ENCODE data around the gene NFATC1. TPM values are rescaled to one million over a fixed set of nuclear protein-coding genes. Genes with fewer than 3 reads are reported as not detected.
"Not testable (repeated sequence)": the region's sequence is repeated elsewhere in the genome, so short reads cannot be mapped to it uniquely, and the experiment has no call there.

The NFATC1 gene
- total RNA-seq, 1 donor from 2014 or later: 103 TPM

DNA sequence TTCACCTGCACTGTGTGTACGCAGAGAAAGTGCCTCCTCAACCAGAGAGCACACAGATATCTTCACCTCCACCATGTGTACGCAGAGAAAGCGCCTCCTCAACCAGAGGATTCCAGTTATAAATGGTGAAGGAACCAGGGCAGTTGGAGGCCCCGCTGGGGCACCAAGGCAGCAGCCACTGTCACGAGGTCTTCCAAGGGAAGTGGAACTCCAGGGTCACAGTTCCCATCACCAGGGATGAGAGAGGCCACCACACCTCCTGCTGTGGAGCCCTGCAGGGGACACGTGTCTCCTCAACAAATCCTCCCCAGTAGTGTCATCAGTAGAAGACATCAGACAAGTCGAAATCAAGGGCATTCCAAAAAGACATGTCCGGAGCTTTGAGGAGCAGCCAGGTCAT lies 28.2 kb upstream of the NFATC1 start:
- Mint-ChIP-seq H3K27me3 (ENCODE audit: insufficient read depth) (no peaks in the 10 kb centered on the region), H3K36me3 (ENCODE audit: low read depth) (peaks cover 9% of the 10 kb centered on the region), H3K4me3 (no peak overlapping the region), H3K9me3 (no peaks in the 10 kb centered on the region), H3K4me1 (ENCODE audit: low read depth) (peaks cover 18% of the 10 kb centered on the region), H3K27ac (no peak overlapping the region)
- intact Hi-C loops (cut with micrococcal nuclease): no loop called here
- no peak for DNase-seq (ENCODE audit: low spot score)

DNA sequence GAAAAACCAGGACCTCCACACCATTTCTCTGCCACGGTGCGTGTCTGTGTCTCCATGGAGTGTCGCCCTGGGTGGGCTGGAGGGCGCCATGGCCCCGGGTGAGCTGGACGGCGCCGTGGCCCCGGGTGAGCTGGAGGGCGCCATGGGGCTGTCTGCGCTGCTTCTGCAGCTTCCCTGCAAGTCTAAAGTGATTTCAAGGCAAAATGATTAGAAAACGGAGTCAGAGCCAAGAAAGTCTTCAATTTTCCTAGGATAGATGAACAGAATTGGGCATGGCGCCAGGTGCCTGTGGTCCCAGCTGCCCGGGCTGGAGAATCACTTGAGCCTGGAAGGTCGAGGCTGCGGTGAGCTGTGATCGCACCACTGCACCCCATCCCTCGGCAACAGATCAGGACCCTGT lies 27.7 kb upstream of the NFATC1 start:
- H3K27ac Mint-ChIP-seq: no peak overlapping the region
- H3K4me3 Mint-ChIP-seq: no peak overlapping the region
- no peaks in the 10 kb centered on the region for H3K9me3 Mint-ChIP-seq
- intact Hi-C loops (cut with micrococcal nuclease): no loop called here
- peaks cover 18% of the 10 kb centered on the region for H3K4me1 Mint-ChIP-seq (ENCODE audit: low read depth)
- H3K27me3 Mint-ChIP-seq (ENCODE audit: insufficient read depth): no peaks in the 10 kb centered on the region
- H3K36me3 Mint-ChIP-seq (ENCODE audit: low read depth): peaks cover 9% of the 10 kb centered on the region
- no peak for DNase-seq (ENCODE audit: low spot score)

DNA sequence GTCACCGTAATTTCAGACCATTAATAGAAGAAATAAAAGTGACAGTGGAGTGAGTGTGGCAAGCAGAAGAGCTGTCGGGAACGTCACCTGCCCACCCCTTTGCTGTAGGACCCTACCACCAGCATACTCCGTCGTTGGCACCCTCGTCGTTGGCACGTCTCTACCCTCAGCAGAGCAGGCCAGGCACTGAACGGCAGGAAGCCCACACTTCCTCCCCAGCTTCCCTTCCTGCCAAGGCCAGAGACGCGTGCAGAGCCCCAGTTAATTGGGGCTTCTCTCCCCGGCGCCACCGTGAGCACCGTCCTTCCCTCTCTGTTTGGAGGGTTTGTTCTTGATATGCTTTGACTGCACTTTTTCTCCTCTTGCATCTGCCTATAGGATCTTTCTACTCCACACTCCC lies 27.0 kb upstream of the NFATC1 start:
- no peak for DNase-seq (ENCODE audit: low spot score)
- no peak overlapping the region for H3K27ac Mint-ChIP-seq

DNA sequence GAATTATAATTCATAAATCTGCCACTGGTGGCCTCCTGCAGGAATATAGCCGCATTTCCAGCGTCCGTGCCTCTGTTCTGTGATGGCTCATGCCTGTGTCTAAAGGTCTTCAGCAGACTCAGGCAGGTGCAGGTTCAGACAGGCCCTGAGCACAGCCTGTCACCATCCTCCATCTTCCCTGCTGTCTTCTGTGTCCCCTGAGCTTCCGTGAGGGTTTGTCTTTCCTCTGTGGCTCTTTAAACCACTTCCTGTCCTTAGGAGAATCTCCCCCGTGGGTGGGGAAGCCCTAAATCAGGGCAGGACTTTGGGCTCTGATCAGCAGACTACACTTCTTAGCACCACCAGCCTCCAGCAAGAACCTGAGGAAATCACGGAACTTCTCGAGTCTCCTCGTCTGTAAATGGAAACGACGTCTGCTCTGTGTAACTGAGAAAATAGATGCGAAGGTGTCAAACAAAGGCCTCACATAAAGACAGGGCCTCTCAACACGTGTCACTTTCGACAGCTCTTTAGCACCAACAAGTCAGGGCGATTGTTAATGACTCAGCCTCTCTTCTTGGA lies 24.1 kb upstream of the NFATC1 start:
- Mint-ChIP-seq H3K27ac (peak overlapping the region; percentile 36), H3K9me3 (no peaks in the 10 kb centered on the region), H3K4me1 (ENCODE audit: low read depth) (peaks cover 18% of the 10 kb centered on the region), H3K36me3 (ENCODE audit: low read depth) (peaks cover 4% of the 10 kb centered on the region), H3K4me3 (no peak overlapping the region), H3K27me3 (ENCODE audit: insufficient read depth) (no peaks in the 10 kb centered on the region)
- intact Hi-C loops (cut with micrococcal nuclease): no loop called here
- no peak for DNase-seq (ENCODE audit: low spot score)

More for the DNA sequence above, 27.0 kb upstream of the NFATC1 start:
- intact Hi-C loops (cut with micrococcal nuclease): no loop called here
- Mint-ChIP-seq H3K4me1 (ENCODE audit: low read depth) (peaks cover 18% of the 10 kb centered on the region), H3K27me3 (ENCODE audit: insufficient read depth) (no peaks in the 10 kb centered on the region), H3K36me3 (ENCODE audit: low read depth) (peaks cover 4% of the 10 kb centered on the region), H3K4me3 (no peak overlapping the region), H3K9me3 (no peaks in the 10 kb centered on the region)

DNA sequence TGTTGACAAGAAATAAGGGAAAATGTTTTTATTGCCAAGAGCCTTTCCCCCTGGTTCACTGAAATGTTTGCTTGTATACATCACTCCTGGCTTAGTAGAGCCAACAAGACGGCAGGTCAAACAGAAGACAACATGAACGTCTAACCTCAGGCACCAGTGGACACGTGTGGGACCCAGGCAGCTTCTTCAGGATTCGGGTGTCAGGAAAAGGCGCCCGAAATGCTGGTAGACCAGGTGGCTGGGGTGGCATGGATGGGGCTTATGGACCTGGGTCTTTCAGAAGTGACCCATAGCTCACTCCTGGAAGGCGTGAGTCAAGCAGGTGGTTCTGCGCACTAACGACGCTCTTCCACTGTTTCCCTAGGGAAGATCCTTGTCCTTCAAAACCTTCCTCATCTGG lies 23.3 kb upstream of the NFATC1 start:
- Mint-ChIP-seq H3K4me3 (no peak overlapping the region), H3K27ac (no peak overlapping the region), H3K36me3 (ENCODE audit: low read depth) (peaks cover 6% of the 10 kb centered on the region), H3K4me1 (ENCODE audit: low read depth) (peaks cover 18% of the 10 kb centered on the region), H3K27me3 (ENCODE audit: insufficient read depth) (no peaks in the 10 kb centered on the region), H3K9me3 (no peaks in the 10 kb centered on the region)
- intact Hi-C loops (cut with micrococcal nuclease): no loop called here
- DNase-seq (ENCODE audit: low spot score): no peak

DNA sequence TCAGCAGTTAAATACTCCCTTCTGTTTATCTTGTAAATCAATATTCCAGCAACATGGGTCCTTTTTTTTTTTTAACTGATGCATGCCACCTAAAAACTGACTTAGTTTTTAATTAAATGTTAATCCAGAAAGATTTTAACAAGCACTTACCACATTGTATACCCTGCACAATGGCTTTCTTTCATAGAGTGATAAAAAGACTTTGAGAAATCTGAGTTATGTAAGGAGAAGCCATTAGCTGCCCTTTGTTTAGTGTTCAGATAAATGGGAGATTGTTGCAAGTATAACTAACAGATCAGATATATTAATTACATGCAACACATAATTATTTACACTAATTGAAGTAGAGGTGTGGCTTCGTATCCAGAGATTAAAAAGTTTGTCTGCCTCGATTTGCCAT lies 22.7 kb upstream of the NFATC1 start:
- DNase-seq (ENCODE audit: low spot score): no peak
- no peaks in the 10 kb centered on the region for H3K27me3 Mint-ChIP-seq (ENCODE audit: insufficient read depth)
- peaks cover 6% of the 10 kb centered on the region for H3K36me3 Mint-ChIP-seq (ENCODE audit: low read depth)
- H3K27ac Mint-ChIP-seq: no peak overlapping the region
- intact Hi-C loops (cut with micrococcal nuclease): no loop called here
- H3K4me1 Mint-ChIP-seq (ENCODE audit: low read depth): peaks cover 21% of the 10 kb centered on the region
- H3K9me3 Mint-ChIP-seq: no peaks in the 10 kb centered on the region
- H3K4me3 Mint-ChIP-seq: no peak overlapping the region

DNA sequence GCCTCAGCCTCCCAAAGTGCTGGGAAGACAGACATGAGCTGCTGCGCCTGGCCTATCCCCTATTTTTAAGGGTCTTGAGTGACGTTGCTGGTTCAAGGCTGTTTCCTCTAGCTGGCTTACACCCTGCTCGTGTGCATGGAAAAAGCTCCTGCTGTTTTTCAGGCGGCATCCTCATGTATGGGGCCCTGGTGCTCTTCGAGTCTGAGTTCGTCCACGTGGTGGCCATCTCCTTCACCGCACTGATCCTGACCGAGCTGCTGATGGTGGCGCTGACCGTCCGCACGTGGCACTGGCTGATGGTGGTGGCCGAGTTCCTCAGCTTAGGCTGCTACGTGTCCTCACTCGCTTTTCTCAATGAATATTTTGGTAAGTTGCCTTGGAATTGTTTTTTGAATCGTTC lies 22.0 kb upstream of the NFATC1 start:
- Mint-ChIP-seq H3K27me3 (ENCODE audit: insufficient read depth) (no peaks in the 10 kb centered on the region), H3K27ac (no peak overlapping the region), H3K9me3 (no peaks in the 10 kb centered on the region), H3K36me3 (ENCODE audit: low read depth) (peaks cover 6% of the 10 kb centered on the region), H3K4me1 (ENCODE audit: low read depth) (peaks cover 19% of the 10 kb centered on the region), H3K4me3 (no peak overlapping the region)
- intact Hi-C loops (cut with micrococcal nuclease): no loop called here
- DNase-seq (ENCODE audit: low spot score): no peak

DNA sequence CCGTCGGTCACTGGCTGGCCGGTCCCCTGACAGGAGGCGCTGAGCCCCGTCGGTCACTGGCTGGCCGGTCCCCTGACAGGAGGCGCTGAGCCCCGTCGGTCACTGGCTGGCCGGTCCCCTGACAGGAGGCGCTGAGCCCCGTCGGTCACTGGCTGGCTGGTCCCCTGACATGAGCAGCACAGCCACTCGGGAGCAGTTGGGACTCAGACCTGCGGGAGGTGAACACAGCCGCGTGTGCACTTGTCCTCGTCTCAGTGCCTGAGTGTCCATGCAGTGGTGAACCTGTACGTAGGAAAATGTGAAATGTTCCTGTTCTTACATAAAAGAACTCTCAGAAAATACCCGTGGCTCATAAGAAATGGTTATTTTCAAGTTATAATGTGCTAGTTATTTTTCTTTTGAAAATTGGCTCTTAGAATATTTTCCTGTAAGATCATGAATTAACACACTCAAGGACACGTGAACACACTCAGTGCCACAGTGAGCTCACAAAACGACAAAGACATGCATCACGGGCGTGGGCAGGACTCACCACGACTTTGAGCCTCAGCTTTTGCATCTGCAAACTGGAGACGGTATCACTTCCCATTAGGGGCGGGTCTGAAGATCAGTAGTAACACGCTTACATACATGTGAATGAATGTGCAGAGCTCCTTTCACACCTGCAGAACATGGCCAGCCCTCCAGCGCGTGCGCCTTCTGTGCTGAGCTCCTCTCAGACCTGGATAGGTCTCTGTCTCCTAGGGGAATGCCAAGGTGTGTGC lies 21.1 kb upstream of the NFATC1 start:
- H3K27ac Mint-ChIP-seq: no peak overlapping the region
- peaks cover 8% of the 10 kb centered on the region for H3K36me3 Mint-ChIP-seq (ENCODE audit: low read depth)
- H3K27me3 Mint-ChIP-seq (ENCODE audit: insufficient read depth): no peaks in the 10 kb centered on the region
- H3K4me3 Mint-ChIP-seq: no peak overlapping the region
- H3K9me3 Mint-ChIP-seq: no peaks in the 10 kb centered on the region
- H3K4me1 Mint-ChIP-seq (ENCODE audit: low read depth): peaks cover 24% of the 10 kb centered on the region
- no peak for DNase-seq (ENCODE audit: low spot score)
- intact Hi-C loops (cut with micrococcal nuclease): no loop called here

DNA sequence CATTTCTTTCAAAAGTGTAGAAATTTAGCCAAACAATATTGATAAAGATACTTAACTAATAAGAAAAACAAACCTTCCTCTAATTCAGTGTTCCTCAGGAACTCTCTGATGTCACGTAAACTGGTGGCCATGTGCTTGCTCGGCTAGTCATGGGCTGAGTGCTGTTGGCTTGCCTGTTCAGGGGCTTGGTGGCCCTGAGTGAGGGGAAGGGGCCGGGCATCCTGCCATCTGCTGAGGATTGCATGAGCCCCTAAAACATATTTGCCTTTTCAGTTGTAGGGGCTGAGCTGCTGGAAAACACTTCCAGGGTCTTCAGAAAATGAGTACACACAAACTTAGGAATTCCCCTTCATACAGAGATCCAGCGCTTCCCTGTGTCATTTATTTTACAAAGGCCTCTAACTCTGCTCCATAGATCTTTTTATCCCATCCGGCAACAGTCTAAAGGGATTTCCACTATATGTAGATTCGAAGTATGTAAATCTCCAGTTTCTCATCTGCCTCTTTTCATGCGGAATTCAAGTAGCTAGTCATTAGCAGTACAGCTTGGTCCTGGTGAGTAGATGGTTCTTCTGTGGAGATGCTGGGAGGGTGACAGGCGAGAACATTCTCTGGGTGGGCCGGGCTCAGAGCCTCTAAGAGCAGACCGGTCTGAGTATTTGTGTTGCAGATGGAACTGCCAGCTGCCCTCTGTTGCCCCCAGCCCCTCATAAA lies 20.1 kb upstream of the NFATC1 start:
- no peak for DNase-seq (ENCODE audit: low spot score)
- no peak overlapping the region for H3K4me3 Mint-ChIP-seq
- intact Hi-C loops (cut with micrococcal nuclease): no loop called here

DNA sequence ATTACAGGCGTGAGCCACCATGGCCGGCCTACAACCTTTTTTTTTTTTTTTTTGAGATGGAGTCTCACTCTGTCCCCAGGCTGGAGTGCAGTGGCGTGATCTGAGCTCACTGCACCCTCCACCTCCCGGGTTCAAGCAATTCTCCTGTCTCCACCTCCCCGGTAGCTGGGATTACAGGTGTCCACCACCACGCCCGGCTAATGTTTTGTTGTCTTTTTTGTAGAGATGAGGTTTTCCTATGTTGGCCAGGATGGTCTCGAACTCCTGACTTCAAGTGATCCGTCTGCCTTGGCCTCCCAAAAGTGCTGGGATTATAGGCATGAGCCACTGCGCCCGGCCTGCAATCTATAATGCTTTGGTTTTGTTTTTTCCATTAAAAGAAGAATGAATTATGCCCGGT lies 19.1 kb upstream of the NFATC1 start:
- H3K4me3 Mint-ChIP-seq; DNase-seq (ENCODE audit: low spot score); H3K27me3 Mint-ChIP-seq (ENCODE audit: insufficient read depth); H3K9me3 Mint-ChIP-seq; H3K36me3 Mint-ChIP-seq (ENCODE audit: low read depth); intact Hi-C loops (cut with micrococcal nuclease): not testable (repeated sequence)
- Mint-ChIP-seq H3K27ac (peak overlapping the region; percentile 29), H3K4me1 (ENCODE audit: low read depth) (peaks cover 20% of the 10 kb centered on the region)

More for the DNA sequence above, 20.1 kb upstream of the NFATC1 start:
- Mint-ChIP-seq H3K9me3 (no peaks in the 10 kb centered on the region), H3K27ac (no peak overlapping the region), H3K27me3 (ENCODE audit: insufficient read depth) (no peaks in the 10 kb centered on the region), H3K4me1 (ENCODE audit: low read depth) (peaks cover 25% of the 10 kb centered on the region), H3K36me3 (ENCODE audit: low read depth) (peaks cover 8% of the 10 kb centered on the region)

DNA sequence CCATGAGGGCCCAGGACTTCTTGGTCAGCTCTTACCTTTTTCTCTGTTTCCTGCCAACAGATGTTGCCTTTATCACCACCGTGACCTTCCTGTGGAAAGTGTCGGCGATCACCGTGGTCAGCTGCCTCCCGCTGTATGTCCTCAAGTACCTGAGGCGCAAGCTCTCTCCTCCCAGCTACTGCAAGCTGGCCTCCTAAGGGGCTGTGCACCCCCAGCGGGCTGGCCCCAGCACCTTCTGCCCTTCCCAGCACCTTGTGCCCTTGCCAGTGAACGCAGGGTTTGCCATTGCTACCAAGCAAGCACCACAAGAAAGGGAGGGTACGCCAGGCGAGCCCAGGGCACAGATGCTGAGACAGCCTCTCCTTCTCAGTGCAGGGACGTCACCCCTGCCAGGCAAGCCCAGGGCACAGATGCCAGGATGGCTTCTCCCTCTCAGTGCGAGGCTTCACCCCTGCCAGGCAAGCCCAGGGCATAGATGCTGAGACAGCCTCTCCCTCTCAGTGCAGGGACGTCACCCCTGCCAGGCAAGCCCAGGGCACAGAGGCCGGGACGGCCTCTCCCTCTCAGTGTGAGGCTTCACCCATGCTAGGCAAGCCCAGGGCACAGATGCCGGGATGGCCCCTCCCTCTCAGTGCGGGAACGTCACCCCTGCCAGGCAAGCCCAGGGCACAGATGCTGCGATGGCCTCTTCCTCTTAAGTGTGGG lies 18.4 kb upstream of the NFATC1 start:
- no peak overlapping the region for H3K4me3 Mint-ChIP-seq
- intact Hi-C loops (cut with micrococcal nuclease): no loop called here
- H3K27me3 Mint-ChIP-seq (ENCODE audit: insufficient read depth): no peaks in the 10 kb centered on the region
- H3K27ac Mint-ChIP-seq: no peak overlapping the region
- no peak for DNase-seq (ENCODE audit: low spot score)
- peaks cover 4% of the 10 kb centered on the region for H3K36me3 Mint-ChIP-seq (ENCODE audit: low read depth)
- H3K9me3 Mint-ChIP-seq: no peaks in the 10 kb centered on the region
- peaks cover 14% of the 10 kb centered on the region for H3K4me1 Mint-ChIP-seq (ENCODE audit: low read depth)

DNA sequence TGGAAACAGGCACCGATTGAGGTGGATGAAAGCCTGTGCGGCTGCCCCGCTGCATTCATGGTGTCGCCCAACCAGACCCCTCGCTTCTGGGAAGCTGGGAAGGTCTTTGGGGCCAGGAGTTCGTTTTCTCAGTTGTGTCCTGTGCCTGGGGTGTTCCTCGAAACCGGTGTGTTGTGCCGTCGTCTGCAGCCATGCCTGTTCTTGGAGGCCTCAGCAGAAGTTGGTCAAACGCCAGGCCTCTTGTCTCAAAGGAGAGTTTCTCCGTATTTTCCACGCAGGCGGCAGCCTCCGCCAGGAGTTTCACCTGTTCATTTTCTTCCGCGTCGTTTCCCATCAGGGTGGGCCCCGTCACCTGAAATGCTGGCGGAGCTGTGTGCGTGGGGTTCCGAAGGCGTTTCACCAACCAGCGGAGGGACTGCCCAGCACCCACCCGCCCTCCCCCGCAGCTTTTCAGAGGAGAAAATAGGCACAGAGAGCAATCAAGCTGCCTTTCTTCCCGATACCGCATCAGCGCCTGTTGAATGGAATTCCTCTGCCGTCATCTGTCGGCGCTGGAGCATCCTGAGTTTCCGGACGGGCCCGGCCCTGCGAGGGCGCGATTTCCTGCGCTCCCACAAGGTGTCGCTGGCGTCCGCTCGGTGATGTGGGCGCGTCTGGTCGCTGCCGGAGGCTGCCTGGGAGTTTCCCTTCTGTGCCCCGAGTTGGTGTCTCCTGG lies 17.0 kb upstream of the NFATC1 start:
- peaks cover 14% of the 10 kb centered on the region for H3K4me1 Mint-ChIP-seq (ENCODE audit: low read depth)

More for the DNA sequence above, 17.0 kb upstream of the NFATC1 start:
- peak; percentile 76 for DNase-seq (ENCODE audit: low spot score)
- Mint-ChIP-seq H3K27me3 (ENCODE audit: insufficient read depth) (no peaks in the 10 kb centered on the region), H3K9me3 (no peaks in the 10 kb centered on the region), H3K4me3 (no peak overlapping the region), H3K27ac (no peak overlapping the region), H3K36me3 (ENCODE audit: low read depth) (peaks cover 4% of the 10 kb centered on the region)
- intact Hi-C loops (cut with micrococcal nuclease): loop anchor here (1.0 kb wide), 4 partner anchors 17 to 266 kb away; partner anchors contain the start of gene NFATC1

Measured in activated T-helper 1 cell treated with anti-CD3 and anti-CD28 coated beads, Interleukin-12 subunit alpha, Interleukin-12 subunit beta, Interleukin-2, Interleukin-4 antibody, amounts not matched to agents 30 ng/mL and 10 ng/mL and 1 ng/mL, durations not matched to agents 14 hours and 24 hours and 36 hours (primary cell).